ENCODE data around the gene CDH13. TPM values are rescaled to one million over a fixed set of nuclear protein-coding genes. Genes with fewer than 3 reads are reported as not detected.

CDH13 gene
- total RNA-seq, 4 donors from 2014 or later, result 3.1 to 13.5 (median 8.9) TPM

DNA sequence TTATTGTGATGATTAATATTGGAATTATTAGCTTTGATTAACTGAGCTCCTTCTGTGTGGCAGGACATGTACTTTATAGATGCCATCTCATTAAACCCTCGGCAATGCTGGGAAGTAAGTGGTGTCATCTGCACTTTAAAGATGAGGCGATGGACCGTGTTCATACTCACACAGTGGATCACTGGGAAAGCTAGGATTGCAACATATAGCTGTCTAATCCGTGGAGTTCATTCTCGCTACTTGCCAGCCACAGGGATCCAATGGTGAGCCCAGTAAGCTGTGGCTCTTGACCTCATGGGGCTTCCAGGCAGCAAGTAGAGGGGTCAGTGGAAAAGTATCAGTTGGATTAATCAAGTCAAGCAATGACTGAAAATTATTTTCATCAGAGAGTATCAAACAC, 587.9 kb downstream of the CDH13 start:
- TF ChIP-seq POLR2AphosphoS5 (IDR thresholded peaks at IDR 0.05) (no peak), EP300 (IDR thresholded peaks at IDR 0.05) (no peak), POLR2A (IDR thresholded peaks at IDR 0.05; ENCODE audit: low read depth) (no peak)
- TF ChIP-seq, protein P1, sequence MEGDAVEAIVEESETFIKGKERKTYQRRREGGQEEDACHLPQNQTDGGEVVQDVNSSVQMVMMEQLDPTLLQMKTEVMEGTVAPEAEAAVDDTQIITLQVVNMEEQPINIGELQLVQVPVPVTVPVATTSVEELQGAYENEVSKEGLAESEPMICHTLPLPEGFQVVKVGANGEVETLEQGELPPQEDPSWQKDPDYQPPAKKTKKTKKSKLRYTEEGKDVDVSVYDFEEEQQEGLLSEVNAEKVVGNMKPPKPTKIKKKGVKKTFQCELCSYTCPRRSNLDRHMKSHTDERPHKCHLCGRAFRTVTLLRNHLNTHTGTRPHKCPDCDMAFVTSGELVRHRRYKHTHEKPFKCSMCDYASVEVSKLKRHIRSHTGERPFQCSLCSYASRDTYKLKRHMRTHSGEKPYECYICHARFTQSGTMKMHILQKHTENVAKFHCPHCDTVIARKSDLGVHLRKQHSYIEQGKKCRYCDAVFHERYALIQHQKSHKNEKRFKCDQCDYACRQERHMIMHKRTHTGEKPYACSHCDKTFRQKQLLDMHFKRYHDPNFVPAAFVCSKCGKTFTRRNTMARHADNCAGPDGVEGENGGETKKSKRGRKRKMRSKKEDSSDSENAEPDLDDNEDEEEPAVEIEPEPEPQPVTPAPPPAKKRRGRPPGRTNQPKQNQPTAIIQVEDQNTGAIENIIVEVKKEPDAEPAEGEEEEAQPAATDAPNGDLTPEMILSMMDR (IDR thresholded peaks at IDR 0.05), result no peak
- WGBS, result 96% methylated on average over 5 of the region's 5 CpGs
- intact Hi-C loops (cut with DNase I), result no loop called here

DNA sequence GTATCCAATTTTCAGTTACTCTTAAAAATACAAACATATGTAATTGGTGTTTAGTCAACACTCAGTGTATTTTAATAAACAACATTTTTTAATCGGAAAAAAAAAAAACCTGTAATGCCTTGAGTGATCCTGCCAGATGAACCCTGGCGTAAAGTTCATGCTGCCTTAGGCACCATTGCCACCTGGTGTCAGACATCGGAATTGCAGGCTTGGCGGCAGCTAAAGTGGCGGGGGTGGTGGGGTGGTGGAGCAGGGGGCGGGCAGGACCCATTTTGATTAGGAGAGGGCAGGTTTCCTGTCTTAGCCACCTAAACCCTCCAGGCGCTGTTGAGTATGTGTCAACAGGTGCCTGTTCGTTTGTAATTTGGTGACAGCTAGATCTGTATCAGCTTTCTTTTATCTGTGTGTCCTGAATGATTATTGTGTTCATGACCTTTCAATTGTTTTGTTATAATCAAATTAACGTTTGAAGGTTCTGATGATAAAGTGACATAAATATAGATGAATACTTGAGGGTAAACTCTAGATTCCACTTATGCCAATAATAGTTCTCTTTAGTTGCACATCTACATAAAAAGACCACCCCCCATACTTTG, 588.7 kb downstream of the CDH13 start:
- intact Hi-C loops (cut with DNase I), result no loop called here
- H3K4me3 ChIP-seq, result no peak overlapping the region
- no peaks in the 10 kb centered on the region for H3K27me3 ChIP-seq
- TF ChIP-seq, protein P1 (IDR thresholded peaks at IDR 0.05), result peak; percentile 27 to 50 (median 29)
- no peak for TF ChIP-seq POLR2A (IDR thresholded peaks at IDR 0.05; ENCODE audit: low read depth)
- 38% methylated on average over 9 of the region's 9 CpGs for WGBS
- no peaks in the 10 kb centered on the region for H3K4me1 ChIP-seq
- no peak for DNase-seq (ENCODE audit: extremely low spot score)
- no peak overlapping the region for H3K27ac ChIP-seq (replicated peaks in 1 of 4)
- peaks cover 0 to 4% (median 0%) of the 10 kb centered on the region in 4 donors for H3K9me3 ChIP-seq
- no peaks in the 10 kb centered on the region for H3K36me3 ChIP-seq

More for the DNA sequence above, 587.9 kb downstream of the CDH13 start:
- H3K4me3 ChIP-seq, result no peak overlapping the region
- DNase-seq (ENCODE audit: extremely low spot score), result no peak
- H3K4me1 ChIP-seq, result no peaks in the 10 kb centered on the region
- no peak overlapping the region for H3K27ac ChIP-seq (replicated peaks in 1 of 4)
- H3K9me3 ChIP-seq, result peaks cover 0 to 4% (median 0%) of the 10 kb centered on the region in 4 donors
- no peaks in the 10 kb centered on the region for H3K27me3 ChIP-seq
- no peaks in the 10 kb centered on the region for H3K36me3 ChIP-seq

DNA sequence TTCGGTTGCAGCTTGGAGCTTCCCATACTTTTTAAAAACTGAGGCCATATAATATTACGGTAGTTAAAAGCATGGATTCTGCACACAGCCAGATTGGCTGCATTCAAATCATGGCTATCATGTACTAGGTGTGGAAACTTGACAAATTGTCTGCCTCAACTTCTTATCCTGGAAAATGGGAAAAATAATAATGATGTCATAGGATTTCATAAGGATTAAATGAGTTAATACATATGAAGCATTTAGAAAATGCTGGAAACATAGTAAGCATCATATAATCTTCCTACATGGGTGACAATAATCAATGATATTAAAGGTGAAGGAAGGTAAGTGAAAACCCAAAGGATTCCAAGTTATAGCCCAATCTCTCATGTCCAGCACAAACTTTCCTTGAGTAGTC, 592.5 kb downstream of the CDH13 start:
- H3K27me3 ChIP-seq, result no peaks in the 10 kb centered on the region
- H3K4me3 ChIP-seq, result no peak overlapping the region
- no peak for DNase-seq (ENCODE audit: extremely low spot score)
- TF ChIP-seq POLR2AphosphoS5 (IDR thresholded peaks at IDR 0.05), result no peak
- TF ChIP-seq, protein P1 (IDR thresholded peaks at IDR 0.05), result no peak
- TF ChIP-seq POLR2A (IDR thresholded peaks at IDR 0.05; ENCODE audit: low read depth), result no peak
- TF ChIP-seq EP300 (IDR thresholded peaks at IDR 0.05), result no peak
- no peaks in the 10 kb centered on the region for H3K4me1 ChIP-seq
- 91% methylated on average over 2 of the region's 2 CpGs for WGBS
- no peak overlapping the region for H3K27ac ChIP-seq (replicated peaks in 1 of 4)
- peaks cover 0 to 4% (median 0%) of the 10 kb centered on the region in 4 donors for H3K9me3 ChIP-seq
- intact Hi-C loops (cut with DNase I), result no loop called here
- no peaks in the 10 kb centered on the region for H3K36me3 ChIP-seq

DNA sequence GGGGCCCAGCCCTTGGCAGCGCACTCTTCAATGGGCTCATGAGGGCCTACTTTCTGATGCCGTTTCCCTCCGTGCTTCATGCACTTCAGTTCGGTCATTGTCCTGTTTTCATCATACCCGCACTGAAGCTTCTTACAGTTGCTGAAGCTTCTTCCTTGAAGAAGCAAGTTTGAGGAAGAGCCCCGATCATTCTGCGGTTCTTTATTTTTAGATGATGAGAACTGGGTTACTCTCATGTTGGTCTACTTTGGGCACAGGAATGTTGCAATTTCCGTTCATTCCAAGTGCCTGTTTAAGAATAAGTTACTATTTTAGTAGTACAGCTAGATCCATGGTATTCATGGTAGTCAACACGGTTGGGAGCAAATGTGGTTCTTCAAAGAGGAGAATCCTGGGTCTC, 593.3 kb downstream of the CDH13 start:
- H3K27me3 ChIP-seq, result no peaks in the 10 kb centered on the region
- no peaks in the 10 kb centered on the region for H3K4me1 ChIP-seq
- no peaks in the 10 kb centered on the region for H3K36me3 ChIP-seq
- 99% methylated on average over 9 of the region's 9 CpGs for WGBS
- H3K27ac ChIP-seq (replicated peaks in 1 of 4), result no peak overlapping the region
- intact Hi-C loops (cut with DNase I), result no loop called here
- peaks cover 0 to 4% (median 0%) of the 10 kb centered on the region in 4 donors for H3K9me3 ChIP-seq
- no peak for DNase-seq (ENCODE audit: extremely low spot score)
- no peak overlapping the region for H3K4me3 ChIP-seq
- TF ChIP-seq EP300 (IDR thresholded peaks at IDR 0.05), result no peak
- TF ChIP-seq, protein P1 (IDR thresholded peaks at IDR 0.05), result no peak
- no peak for TF ChIP-seq POLR2A (IDR thresholded peaks at IDR 0.05; ENCODE audit: low read depth)
- TF ChIP-seq POLR2AphosphoS5 (IDR thresholded peaks at IDR 0.05), result no peak

DNA sequence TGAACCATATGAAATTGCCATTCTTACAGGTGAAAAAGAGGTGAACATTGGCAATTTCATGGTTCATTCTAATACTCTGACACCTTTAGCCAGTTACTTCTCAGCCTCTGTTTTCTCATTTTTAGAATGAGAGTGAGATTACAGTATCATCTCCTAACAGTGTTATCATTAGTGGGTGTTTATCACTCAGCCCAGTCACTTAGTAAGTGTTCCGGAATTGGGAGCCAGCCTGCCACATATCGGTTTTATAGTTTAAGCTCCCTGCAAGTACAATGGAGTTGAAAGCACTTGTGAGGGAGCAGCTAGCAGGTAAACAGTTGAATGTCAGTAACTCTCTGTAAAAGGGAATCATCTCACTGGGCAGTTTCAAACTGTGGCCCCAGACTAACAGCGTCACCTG, 597.9 kb downstream of the CDH13 start:
- Histone ChIP-seq H3K4me1 (no peaks in the 10 kb centered on the region), H3K27me3 (no peaks in the 10 kb centered on the region), H3K36me3 (no peaks in the 10 kb centered on the region), H3K9me3 (no peaks in the 10 kb centered on the region), H3K27ac (replicated peaks in 1 of 4) (no peak overlapping the region), H3K4me3 (no peak overlapping the region)
- intact Hi-C loops (cut with DNase I), result no loop called here
- no peak for DNase-seq (ENCODE audit: extremely low spot score)
- TF ChIP-seq, protein P1 (IDR thresholded peaks at IDR 0.05), result no peak
- TF ChIP-seq POLR2A (IDR thresholded peaks at IDR 0.05; ENCODE audit: low read depth) (no peak), EP300 (IDR thresholded peaks at IDR 0.05) (no peak), POLR2AphosphoS5 (IDR thresholded peaks at IDR 0.05) (no peak)
- 78% methylated on average over 3 of the region's 3 CpGs for WGBS

All from esophagus muscularis mucosa (tissue), 4 donors.